ENCODE data around the gene C2orf80. TPM values are rescaled to one million over a fixed set of nuclear protein-coding genes. Genes with fewer than 3 reads are reported as not detected.
A peak's percentile ranks its signal among the peaks of the same experiment; 100 is the strongest.
"Not testable (repeated sequence)": the region's sequence is repeated elsewhere in the genome, so short reads cannot be mapped to it uniquely, and the experiment has no call there.

Gene C2orf80
- total RNA-seq, 3 donors from 2014 or later = not detected

DNA sequence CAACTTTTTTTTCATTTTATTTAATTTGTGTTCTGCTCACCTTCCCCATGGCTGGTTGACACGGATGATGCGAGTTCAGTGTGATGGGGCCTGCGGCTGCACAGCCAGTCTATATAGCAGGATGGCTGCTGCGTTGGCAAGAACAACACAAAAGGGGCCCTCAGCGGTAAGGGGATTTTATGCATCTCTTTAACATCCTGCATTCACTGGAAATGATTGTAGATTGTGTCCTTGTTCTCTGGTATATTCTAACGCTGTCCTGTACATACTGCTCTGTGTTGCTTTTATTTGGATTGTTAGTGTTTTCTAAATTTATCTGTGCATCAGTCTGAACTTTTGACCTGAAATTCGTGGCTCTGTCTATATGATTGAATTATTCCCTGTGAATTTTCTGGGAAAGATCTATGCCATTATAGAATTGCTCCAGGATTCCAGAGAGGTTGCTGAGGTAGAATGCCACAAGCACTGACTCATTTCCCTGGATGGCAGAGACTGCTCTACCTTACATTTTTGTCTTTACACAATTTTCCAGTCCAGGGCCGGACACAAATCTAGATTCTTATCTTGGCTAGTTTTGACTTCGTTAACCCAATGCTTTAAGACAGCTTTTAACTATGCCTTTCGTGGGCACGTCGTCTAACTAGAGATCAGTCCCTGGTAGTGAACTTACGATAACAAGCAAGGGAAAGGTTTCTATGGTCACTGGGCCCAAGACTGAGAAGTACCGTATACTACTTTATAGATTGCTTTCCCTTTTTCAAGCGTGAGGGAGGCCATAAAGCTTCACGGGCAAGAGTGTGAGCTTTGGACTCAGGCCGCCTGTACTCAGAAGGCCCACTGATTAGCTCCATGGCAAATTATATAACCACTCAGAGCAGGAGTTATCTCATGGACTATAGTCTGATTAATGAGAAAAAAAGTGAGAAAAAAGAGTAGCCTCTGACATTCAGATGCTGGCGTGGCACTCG is 59.8 kb downstream of the C2orf80 start, which contains the start of gene CRYGC:
CRYGC (minus strand) TSS at position 85 of the 968 bp plus-strand sequence; CDS start at position 49, 36 bp downstream.
- no peaks in the 10 kb centered on the region for H3K36me3 ChIP-seq (ENCODE audit: low read depth)
- H3K4me1 ChIP-seq (ENCODE audit: low read depth) = peaks cover 12% of the 10 kb centered on the region
- H3K9me3 ChIP-seq = no peaks in the 10 kb centered on the region
- no peak within 1 kb of the TSS for H3K4me3 ChIP-seq
- intact Hi-C loops (cut with DNase I, micrococcal nuclease) = no loop called here
- TF ChIP-seq CTCF (IDR thresholded peaks at IDR 0.05) = no peak
- ATAC-seq (peak; percentile 96), DNase-seq (peak in 2 of 3 donors; percentile 43 to 58)

- intact Hi-C loops (cut with DNase I, micrococcal nuclease) = no loop called here
Measured at GRCh38 chr2:208128136-208128535, 61.7 kb downstream of the C2orf80 start.

DNA sequence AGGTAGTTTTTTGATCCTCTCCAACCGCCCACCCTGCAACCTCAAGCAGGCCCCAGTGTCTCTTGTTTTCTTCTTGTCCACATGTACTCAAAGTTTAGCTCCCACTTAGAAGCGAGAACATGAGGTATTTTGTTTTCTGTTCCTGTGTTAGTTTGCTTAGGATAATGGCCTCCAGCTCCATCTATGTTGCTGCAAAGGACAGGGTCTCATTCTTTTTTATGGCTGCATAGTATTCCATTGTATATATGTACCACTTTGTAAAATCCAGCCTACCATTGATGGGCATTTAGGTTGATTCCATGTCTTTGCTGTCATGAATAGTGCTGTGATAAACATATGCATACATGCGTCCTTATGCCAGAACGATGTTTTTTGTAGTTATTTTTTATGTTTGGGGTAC is 62.7 kb downstream of the C2orf80 start:
- Histone ChIP-seq H3K4me1 (ENCODE audit: low read depth) (peaks cover 12% of the 10 kb centered on the region), H3K36me3 (ENCODE audit: low read depth) (no peaks in the 10 kb centered on the region), H3K9me3 (no peaks in the 10 kb centered on the region), H3K4me3 (no peak overlapping the region)
- ATAC-seq (no peak), DNase-seq (no peak)
- intact Hi-C loops (cut with DNase I, micrococcal nuclease) = no loop called here
- no peak for TF ChIP-seq CTCF (IDR thresholded peaks at IDR 0.05)

More at GRCh38 chr2:208128136-208128535, 61.7 kb downstream of the C2orf80 start:
- Histone ChIP-seq H3K36me3 (ENCODE audit: low read depth) (no peaks in the 10 kb centered on the region), H3K4me3 (no peak overlapping the region), H3K9me3 (no peaks in the 10 kb centered on the region), H3K4me1 (ENCODE audit: low read depth) (peaks cover 12% of the 10 kb centered on the region)
- DNase-seq (no peak), ATAC-seq (no peak)
- TF ChIP-seq CTCF (IDR thresholded peaks at IDR 0.05) = no peak

GRCh38 chr2:208125251-208125650 is 64.6 kb downstream of the C2orf80 start:
- Histone ChIP-seq H3K9me3 (no peaks in the 10 kb centered on the region), H3K4me3 (no peak overlapping the region), H3K36me3 (ENCODE audit: low read depth) (no peaks in the 10 kb centered on the region), H3K4me1 (ENCODE audit: low read depth) (peaks cover 6% of the 10 kb centered on the region)
- no peak for TF ChIP-seq CTCF (IDR thresholded peaks at IDR 0.05)
- DNase-seq = no peak
- intact Hi-C loops (cut with DNase I, micrococcal nuclease) = no loop called here
- no peak for ATAC-seq

DNA sequence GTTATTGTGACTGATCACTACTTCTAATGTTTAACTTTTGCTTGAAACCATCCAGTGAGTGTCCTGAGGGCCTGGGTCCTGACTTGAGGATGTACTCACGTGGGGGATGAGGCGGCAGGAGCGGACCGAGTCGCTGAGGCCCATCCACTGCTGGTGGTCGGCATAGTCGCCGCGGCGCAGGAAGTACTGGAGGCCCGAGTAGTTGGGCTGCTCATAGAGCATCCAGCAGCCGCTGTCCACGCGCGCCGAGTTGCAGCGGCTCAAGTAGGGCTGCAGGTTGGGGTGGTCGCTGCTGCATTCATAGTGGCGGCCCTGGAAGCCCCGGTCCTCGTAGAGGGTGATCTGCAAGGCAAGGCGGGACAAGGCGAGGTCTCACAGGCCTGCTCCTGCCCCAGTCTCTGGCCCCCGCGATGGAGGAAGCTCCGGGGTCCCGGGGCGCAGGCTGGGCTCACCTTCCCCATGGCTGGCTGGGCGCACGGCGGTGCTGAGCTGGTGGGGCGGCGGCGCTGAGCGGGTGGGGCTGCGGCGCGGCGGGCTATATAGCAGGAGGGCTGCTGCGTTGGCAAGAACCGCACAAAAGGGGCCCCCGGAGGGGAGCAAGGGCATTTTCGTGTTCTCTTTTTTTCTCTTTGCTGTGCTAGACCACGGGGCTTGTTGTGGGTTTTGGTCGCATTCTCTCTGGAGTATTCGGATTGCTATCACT is 65.7 kb downstream of the C2orf80 start, which contains the start of gene CRYGD:
CRYGD (minus strand) TSS at position 512 of the 703 bp plus-strand sequence; CDS start at position 461, 51 bp downstream.
- H3K4me1 ChIP-seq (ENCODE audit: low read depth); H3K36me3 ChIP-seq (ENCODE audit: low read depth); DNase-seq; H3K4me3 ChIP-seq; H3K9me3 ChIP-seq; intact Hi-C loops (cut with DNase I, micrococcal nuclease): not testable (repeated sequence)
- ATAC-seq = peak; percentile 20
